ENCODE data around the gene GPR148.

Gene GPR148

DNA sequence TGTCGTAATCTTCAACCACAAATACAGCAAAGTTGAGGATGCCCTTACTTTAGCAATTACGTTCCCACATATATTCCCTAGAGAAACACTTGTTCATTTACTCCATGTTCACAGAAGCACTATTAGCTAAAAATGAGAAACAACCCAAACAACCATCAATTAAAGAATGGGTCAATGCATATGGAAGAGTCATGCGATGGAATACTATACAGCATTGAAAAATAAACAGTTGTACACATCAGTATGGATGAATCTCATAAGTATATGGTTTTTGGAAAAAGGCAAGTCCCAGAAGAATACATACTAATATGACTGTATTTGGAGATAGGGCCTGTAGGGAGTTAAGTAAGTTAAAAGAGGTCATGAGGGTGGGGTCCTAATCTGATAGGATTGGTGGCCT lies 6.3 kb downstream of the GPR148 start:
- Mint-ChIP-seq H3K4me3 (no peak overlapping the region), H3K27ac (no peak overlapping the region), H3K36me3 (ENCODE audit: low read depth) (no peaks in the 10 kb centered on the region), H3K9me3 (no peaks in the 10 kb centered on the region), H3K4me1 (ENCODE audit: low read depth) (no peaks in the 10 kb centered on the region), H3K27me3 (no peaks in the 10 kb centered on the region)
- intact Hi-C loops (cut with micrococcal nuclease): no loop called here

DNA sequence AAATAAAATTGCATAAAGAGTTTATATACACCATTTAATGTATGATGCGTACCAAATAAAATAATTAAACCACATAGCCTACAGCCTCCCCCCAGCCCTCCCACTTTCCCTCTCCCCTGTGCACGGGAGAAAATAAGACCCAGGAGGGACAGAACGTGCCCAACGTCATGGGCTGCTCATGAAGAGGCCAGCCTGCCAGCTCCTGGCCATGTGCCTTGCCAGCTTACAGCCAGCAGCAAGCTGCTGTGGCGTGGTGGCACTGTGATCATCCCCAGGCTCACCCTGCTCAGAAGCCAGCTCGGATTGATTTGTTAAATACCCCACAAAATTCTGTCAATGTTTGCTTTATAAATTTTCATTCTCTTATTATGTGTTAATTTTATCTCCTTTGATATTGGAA lies 7.6 kb downstream of the GPR148 start:
- H3K4me3 Mint-ChIP-seq: no peak overlapping the region
- no peak overlapping the region for H3K27ac Mint-ChIP-seq
- intact Hi-C loops (cut with micrococcal nuclease): no loop called here
- H3K9me3 Mint-ChIP-seq: no peaks in the 10 kb centered on the region
- no peaks in the 10 kb centered on the region for H3K4me1 Mint-ChIP-seq (ENCODE audit: low read depth)
- H3K27me3 Mint-ChIP-seq: peaks cover 4% of the 10 kb centered on the region
- no peaks in the 10 kb centered on the region for H3K36me3 Mint-ChIP-seq (ENCODE audit: low read depth)

DNA sequence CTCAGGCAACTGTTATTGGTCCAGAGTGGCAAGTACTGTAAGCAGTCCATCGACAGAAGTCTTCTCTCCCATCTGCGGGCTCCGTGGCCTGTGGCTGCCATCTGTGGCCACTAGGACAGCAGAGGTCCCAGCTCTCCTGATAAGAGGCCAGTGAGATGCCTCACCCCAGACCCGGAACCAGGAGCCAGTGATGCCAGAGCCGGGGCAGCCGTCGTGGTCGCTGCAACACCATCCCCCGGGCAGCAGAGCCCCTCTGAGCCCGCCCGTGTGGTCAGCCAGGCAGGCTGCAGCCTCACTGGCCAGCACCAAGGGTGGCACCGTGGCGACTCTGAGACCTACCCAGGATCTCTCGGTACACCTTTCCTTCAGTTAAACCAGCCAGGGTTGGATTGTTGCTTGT lies 8.7 kb downstream of the GPR148 start:
- Mint-ChIP-seq H3K4me3 (no peak overlapping the region), H3K4me1 (ENCODE audit: low read depth) (no peaks in the 10 kb centered on the region), H3K27ac (no peak overlapping the region), H3K27me3 (peaks cover 4% of the 10 kb centered on the region), H3K36me3 (ENCODE audit: low read depth) (no peaks in the 10 kb centered on the region), H3K9me3 (no peaks in the 10 kb centered on the region)
- intact Hi-C loops (cut with micrococcal nuclease): no loop called here

DNA sequence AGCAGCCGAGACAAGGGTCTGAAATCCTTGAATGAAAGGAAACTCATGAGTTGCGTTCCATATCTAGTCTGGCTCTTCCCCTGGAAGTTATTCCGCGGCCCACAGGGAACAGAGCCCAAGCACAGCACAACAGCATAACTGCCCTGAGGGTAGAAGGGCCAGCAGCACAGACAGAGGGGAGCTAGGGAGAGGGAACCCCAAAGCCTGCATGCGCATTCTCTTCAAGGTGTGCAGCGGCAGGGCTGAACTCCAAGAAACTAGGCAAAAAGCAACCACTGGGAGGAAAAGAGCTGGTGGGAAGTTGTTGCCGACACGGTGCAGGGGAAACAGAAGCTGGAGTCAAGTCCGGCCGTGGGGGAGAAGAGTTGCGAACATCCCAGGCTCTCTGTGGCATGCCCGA lies 11.8 kb downstream of the GPR148 start:
- Mint-ChIP-seq H3K27me3 (peaks cover 18% of the 10 kb centered on the region), H3K4me3 (no peak overlapping the region), H3K4me1 (ENCODE audit: low read depth) (no peaks in the 10 kb centered on the region), H3K9me3 (no peaks in the 10 kb centered on the region), H3K36me3 (ENCODE audit: low read depth) (no peaks in the 10 kb centered on the region), H3K27ac (no peak overlapping the region)
- intact Hi-C loops (cut with micrococcal nuclease): no loop called here

DNA sequence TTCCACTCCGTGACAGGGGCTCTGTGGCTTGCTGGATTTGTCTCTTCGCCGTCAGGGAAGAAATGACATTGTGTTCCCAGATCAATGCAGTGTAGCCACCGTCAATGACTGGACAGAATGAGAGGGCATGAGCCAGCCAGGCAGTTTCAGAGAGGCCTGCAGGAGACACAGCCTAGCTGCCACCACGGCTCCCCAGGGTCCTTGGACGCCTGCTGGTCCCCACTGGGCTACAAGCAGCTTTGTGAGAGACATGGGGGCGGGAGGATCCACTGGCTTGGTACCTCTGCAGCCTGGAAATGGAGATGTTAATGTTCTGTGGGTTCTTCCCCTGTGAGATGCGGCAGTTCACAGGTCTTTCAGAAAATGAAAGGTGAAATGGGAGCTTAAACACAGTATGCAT lies 14.4 kb downstream of the GPR148 start:
- Mint-ChIP-seq H3K4me3 (no peak overlapping the region), H3K36me3 (ENCODE audit: low read depth) (no peaks in the 10 kb centered on the region), H3K9me3 (no peaks in the 10 kb centered on the region), H3K27ac (no peak overlapping the region), H3K4me1 (ENCODE audit: low read depth) (no peaks in the 10 kb centered on the region), H3K27me3 (peaks cover 18% of the 10 kb centered on the region)
- intact Hi-C loops (cut with micrococcal nuclease): no loop called here

DNA sequence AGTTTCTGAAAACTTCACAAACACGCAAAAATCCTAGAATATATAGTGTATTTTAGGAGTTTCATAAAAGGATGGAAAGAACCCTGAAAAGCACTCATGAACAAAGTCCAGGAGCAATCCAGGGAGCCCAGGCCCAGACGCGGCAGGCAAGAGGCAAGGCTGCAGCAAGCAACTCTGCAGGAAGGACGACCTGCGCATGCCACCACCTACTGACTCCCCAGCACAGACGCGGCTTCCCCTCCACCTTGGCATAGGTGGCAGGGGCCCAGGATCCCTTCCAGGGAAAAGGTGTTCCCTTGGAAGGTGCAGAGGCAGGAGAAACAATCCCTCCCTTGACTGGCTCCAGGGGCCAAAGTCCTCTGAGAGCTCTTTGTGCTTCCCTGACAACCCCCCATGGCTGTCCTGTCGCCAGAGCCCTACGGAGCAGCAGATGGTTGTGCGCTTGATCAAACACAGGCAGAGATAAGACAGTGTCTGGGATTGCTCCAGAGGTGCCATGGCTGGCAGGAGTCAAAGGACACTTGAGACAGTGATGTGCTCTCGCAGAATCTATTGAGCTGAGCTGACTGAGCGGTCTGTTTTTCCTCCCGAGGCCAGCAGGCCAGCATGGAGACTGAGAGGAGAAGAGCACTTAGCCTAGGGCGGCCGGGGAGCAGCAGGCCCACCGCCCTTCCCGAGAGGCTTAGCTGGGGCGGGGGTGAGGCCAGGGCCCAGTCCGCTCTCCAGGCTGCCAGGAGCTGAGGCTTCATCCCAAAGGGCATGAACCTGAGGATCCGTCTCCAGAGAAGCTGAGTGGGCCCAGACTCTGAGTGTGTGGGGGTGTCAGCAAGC lies 15.6 kb downstream of the GPR148 start:
- H3K9me3 Mint-ChIP-seq: no peaks in the 10 kb centered on the region

DNA sequence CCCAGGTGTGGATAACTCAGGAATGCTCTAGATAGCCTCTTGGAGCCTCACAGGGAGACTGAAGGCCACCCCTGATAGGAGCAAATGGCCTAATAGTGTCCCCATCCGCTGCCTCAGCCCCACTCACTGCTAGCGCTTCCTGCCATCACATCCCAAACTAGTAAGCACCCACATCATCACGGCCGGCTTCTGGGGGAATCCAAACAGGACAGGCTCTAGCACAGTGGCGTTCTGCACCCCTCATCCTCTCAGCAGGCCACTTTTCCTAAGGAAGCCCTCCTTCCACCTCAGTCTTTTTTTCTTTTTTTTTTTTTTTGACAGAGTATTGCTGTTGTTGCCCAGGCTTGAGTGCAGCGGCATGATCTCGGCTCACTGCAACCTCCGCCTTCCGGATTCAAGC lies 20.2 kb downstream of the GPR148 start:
- no peaks in the 10 kb centered on the region for H3K36me3 Mint-ChIP-seq (ENCODE audit: low read depth)
- no peak overlapping the region for H3K27ac Mint-ChIP-seq
- H3K27me3 Mint-ChIP-seq: peaks cover 14% of the 10 kb centered on the region
- no peaks in the 10 kb centered on the region for H3K9me3 Mint-ChIP-seq
- H3K4me1 Mint-ChIP-seq (ENCODE audit: low read depth): no peaks in the 10 kb centered on the region
- H3K4me3 Mint-ChIP-seq: no peak overlapping the region
- intact Hi-C loops (cut with micrococcal nuclease): no loop called here

More for the DNA sequence above, 15.6 kb downstream of the GPR148 start:
- intact Hi-C loops (cut with micrococcal nuclease): no loop called here
- H3K36me3 Mint-ChIP-seq (ENCODE audit: low read depth): no peaks in the 10 kb centered on the region
- H3K27me3 Mint-ChIP-seq: peaks cover 18% of the 10 kb centered on the region
- no peak overlapping the region for H3K4me3 Mint-ChIP-seq
- H3K4me1 Mint-ChIP-seq (ENCODE audit: low read depth): no peaks in the 10 kb centered on the region
- no peak overlapping the region for H3K27ac Mint-ChIP-seq

DNA sequence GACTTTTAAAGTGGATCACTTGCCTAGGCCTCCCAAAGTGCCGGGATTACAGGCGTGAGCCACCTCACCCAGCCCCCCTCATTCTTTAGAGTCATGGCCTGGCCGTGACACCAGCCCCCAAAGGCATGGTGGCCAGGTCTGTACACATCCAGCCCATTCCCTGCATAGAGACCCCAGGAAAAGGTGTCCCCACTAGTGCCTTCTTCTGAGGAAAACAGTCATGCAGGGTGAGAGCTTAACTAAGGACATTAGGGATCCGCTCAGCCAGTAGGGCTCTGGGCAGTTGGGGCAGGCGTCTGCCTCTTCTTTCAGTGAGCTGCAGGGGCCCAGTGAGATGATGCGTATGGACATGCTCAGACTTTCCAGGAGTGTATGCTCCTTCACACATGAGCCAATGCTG lies 20.8 kb downstream of the GPR148 start:
- Mint-ChIP-seq H3K4me1 (ENCODE audit: low read depth) (no peaks in the 10 kb centered on the region), H3K27ac (no peak overlapping the region), H3K4me3 (no peak overlapping the region), H3K9me3 (no peaks in the 10 kb centered on the region), H3K27me3 (peaks cover 14% of the 10 kb centered on the region), H3K36me3 (ENCODE audit: low read depth) (no peaks in the 10 kb centered on the region)
- intact Hi-C loops (cut with micrococcal nuclease): no loop called here

DNA sequence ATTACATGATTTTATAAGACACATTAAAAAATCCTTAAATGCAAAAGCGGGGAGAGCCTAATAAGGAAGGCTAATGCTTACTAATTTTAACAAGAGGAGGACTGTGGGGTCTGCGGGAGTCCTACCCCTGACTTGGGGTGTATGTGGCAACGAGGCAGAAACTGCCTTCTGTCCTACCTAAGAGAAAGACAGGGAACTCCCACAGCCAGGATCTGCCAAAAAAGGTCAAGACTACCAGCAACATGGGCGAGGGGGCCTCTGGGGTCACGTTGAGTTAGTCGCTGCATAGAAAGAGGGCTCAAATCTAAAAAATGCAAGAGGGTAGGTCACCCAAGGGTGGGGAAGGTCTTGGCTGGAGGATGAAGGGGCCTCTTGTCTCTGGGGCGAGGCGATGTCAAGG lies 25.9 kb downstream of the GPR148 start:
- Mint-ChIP-seq H3K36me3 (ENCODE audit: low read depth) (no peaks in the 10 kb centered on the region), H3K4me1 (ENCODE audit: low read depth) (no peaks in the 10 kb centered on the region), H3K9me3 (no peaks in the 10 kb centered on the region), H3K27me3 (peaks cover 43% of the 10 kb centered on the region), H3K27ac (no peak overlapping the region), H3K4me3 (no peak overlapping the region)
- intact Hi-C loops (cut with micrococcal nuclease): no loop called here

DNA sequence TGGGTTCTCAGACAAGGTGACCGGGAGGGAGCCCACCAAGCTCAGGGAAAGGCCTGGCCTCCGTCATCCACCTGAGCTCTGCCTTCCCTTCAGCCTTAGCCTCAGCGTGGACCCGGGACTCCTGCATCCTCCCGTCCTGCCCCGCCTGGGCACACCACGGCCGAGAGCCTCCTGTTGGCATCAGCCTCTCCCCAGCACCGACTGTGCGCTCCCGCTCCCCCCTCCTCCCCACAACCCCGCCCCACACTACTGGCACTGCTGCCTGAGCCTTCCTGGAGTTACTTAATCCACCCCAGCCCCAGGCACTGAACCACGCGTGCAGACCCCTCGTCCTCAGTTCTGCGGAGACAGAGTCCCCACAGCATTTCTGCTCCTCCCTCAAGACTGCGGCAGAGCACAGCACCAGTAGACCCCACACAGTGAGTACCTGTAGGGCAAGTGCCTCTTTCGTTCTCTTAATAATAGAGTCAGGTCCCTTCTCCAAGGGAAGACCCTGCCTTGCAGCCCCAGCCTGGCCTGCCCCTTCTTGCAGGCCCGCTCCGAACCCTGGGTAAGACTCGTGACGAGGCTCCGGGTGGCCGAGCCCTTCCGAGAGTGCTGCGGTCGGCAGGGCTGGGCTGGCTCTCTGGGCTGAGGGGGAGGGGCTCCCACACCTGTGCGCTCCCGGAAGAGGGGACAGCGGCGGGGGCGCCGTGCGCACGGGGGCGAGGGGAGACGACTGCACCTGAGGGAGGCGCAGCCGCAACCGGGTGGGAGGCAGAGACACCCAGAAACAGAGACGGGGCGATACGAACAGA lies 26.6 kb downstream of the GPR148 start, which contains the start of gene AMER3:
AMER3 (plus strand) TSS at position 285 of the 797 bp plus-strand sequence. CDS start 6,533 bp downstream, outside the sequence.
- no peak within 1 kb of the TSS for H3K27ac Mint-ChIP-seq
- no peaks in the 10 kb centered on the region for H3K9me3 Mint-ChIP-seq
- H3K27me3 Mint-ChIP-seq: peaks cover 43% of the 10 kb centered on the region
- no peaks in the 10 kb centered on the region for H3K36me3 Mint-ChIP-seq (ENCODE audit: low read depth)
- H3K4me1 Mint-ChIP-seq (ENCODE audit: low read depth): no peaks in the 10 kb centered on the region
- H3K4me3 Mint-ChIP-seq: no peak within 1 kb of the TSS
- intact Hi-C loops (cut with micrococcal nuclease): no loop called here

DNA sequence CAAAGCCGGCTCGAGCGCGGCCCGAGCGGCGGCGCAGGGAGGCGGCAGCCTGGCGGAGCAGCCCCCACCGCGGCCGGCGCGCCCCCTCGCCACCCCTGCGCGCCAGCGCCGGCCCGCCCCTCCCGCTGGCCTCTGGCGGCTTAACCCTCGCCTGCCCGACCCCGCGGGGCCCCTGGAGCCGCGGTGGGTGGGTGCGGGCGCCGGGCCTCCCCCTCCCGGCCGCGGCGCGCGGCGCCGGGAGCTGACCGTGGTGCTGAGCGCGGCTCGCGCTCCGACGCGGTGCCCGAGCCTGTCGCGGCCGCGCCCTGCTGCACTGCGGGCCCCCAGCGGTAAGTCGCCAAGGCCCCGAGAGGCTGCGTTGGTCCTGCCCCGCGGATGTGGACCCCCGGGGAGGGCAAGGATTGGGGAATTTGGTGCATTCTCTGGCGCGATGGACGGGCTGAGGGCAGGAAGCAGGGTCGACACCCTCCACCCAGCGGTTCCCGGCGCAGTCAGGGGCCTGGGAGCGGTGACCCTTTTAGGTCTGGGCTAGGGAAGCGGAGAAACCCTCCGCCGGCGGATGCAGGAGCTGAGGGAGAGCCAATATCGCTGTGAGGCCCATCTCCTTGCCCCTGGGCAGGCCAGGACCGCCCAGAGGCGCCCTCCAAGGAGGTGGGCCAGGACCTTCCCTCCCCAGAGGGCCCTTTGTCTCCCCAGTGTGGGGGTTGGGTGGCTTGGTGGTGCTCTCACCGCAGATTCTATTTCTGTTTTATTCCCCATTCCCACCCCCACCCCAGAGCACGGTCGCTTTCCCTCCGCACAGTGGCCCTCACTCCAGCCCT lies 27.4 kb downstream of the GPR148 start:
- Mint-ChIP-seq H3K4me3 (no peak overlapping the region), H3K27me3 (peaks cover 43% of the 10 kb centered on the region), H3K27ac (no peak overlapping the region), H3K9me3 (no peaks in the 10 kb centered on the region), H3K36me3 (ENCODE audit: low read depth) (no peaks in the 10 kb centered on the region), H3K4me1 (ENCODE audit: low read depth) (no peaks in the 10 kb centered on the region)
- intact Hi-C loops (cut with micrococcal nuclease): no loop called here

DNA sequence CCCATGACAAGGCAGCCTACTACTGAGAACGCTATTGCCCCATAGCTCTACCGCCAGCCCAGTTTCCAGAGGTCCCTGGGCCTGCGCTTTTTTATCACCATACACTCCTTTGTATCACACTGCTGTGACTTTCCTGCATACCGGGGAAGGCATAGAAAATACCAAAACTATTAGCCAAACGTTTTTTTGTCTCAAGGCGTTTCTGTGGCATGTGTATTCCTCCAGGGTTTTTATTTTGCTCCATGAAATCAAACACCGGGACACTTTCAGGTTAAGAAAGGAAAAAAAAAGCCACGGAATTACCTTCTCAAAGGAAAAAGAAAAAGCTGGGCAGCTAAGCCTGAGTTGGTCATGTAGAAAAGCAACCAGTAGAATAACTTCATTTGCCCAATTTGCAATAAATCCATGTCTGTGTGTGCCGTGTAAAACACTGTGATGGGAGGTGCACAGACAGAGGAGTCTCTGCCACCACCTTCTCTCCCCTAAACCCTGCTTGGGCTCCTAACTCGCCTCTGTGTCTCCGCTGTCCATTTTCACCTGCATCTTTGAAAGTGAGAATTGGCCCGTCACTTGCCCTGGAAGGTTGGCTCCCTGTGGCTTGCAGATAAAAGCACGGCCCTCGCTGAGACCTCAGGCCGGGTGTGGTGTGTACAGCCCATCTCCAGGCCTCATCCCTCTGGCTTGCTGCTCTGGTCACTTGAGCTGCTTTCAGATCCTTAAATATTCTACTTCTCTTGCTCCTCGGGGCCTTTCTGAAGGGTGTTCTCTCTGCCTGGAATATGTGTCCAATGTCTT lies 28.2 kb downstream of the GPR148 start:
- Mint-ChIP-seq H3K27ac (no peak overlapping the region), H3K4me1 (ENCODE audit: low read depth) (no peaks in the 10 kb centered on the region), H3K36me3 (ENCODE audit: low read depth) (no peaks in the 10 kb centered on the region), H3K27me3 (peaks cover 43% of the 10 kb centered on the region), H3K9me3 (no peaks in the 10 kb centered on the region), H3K4me3 (no peak overlapping the region)
- intact Hi-C loops (cut with micrococcal nuclease): no loop called here
